Endothelial cell of umbilical vein (primary cell): ENCODE data around the gene HIVEP3.

Source experiments
- CTCF ChIP-seq, 2 donors: IDR thresholded peaks; 1 replicate in 1 of 2; 2 replicates in 1 of 2; pipeline ENCODE4 v1.5.1; 2011; ENCODE audit warnings: low read length in 2 of 2, mild to moderate bottlenecking in 2 of 2, moderate library complexity in 2 of 2, control low read depth in 1 of 2, inconsistent platforms in 1 of 2, low read depth in 1 of 2; ENCODE audit not compliant: insufficient read depth in 1 of 2; ENCODE audit errors: extremely low read depth in 1 of 2
- EZH2 ChIP-seq: IDR thresholded peaks from 2 replicates; pipeline ENCODE4 v1.6.1; 2012; ENCODE audit warnings: borderline replicate concordance, low read depth, mild to moderate bottlenecking, moderate library complexity, low read length, inconsistent platforms; ENCODE audit not compliant: severe bottlenecking
- FOS ChIP-seq: IDR thresholded peaks from 2 replicates; pipeline ENCODE4 v1.6.1; 2011; ENCODE audit warnings: mild to moderate bottlenecking, low read length, moderate library complexity, borderline replicate concordance; ENCODE audit not compliant: insufficient read depth
- JUN ChIP-seq: IDR thresholded peaks from 2 replicates; pipeline ENCODE4 v1.6.1; 2011; ENCODE audit warnings: borderline replicate concordance, low read depth; ENCODE audit not compliant: insufficient read length, insufficient read depth
- MAX ChIP-seq: IDR thresholded peaks from 2 replicates; pipeline ENCODE4 v1.6.1; 2011; ENCODE audit not compliant: insufficient read depth, insufficient read length
- POLR2A ChIP-seq: IDR thresholded peaks from 2 replicates; pipeline ENCODE4 v1.6.1; 2012; ENCODE audit warnings: low read depth, mild to moderate bottlenecking, control low read depth, low read length
- POLR2AphosphoS5 ChIP-seq: IDR thresholded peaks from 2 replicates; pipeline ENCODE4 v1.6.1; 2012; ENCODE audit warnings: low read depth, mild to moderate bottlenecking, control low read depth, low read length, moderate library complexity; ENCODE audit not compliant: insufficient read depth

GRCh38 chr1:41497056-41497440 lies 421.7 kb downstream of the HIVEP3 start:
- TF ChIP-seq POLR2AphosphoS5, result no peak
- TF ChIP-seq CTCF (IDR thresholded peaks at IDR 0.05; ENCODE audit: extremely low read depth in 1 of 2, insufficient read depth in 1 of 2, low read depth in 1 of 2, low read length in 2 of 2), result no peak
- no peak for TF ChIP-seq FOS
- no peak for TF ChIP-seq POLR2A
- no peak for TF ChIP-seq EZH2
- no peak for TF ChIP-seq MAX
- no peak for TF ChIP-seq JUN
